H1 (cell line): ENCODE results near the gene TRABD. TPM values are rescaled to one million over a fixed set of nuclear protein-coding genes. Genes with fewer than 3 reads are reported as not detected.

Experiments used
- CTCF ChIA-PET: fragments of 300-600 bp; sonication (Branson Sonifier 250); formaldehyde crosslinking; loops from one replicate; lab custom pipeline; 2021; ENCODE audit not compliant: partially characterized antibody; lab: Charles Lee
- POLR2A ChIA-PET: fragments of 300-600 bp; sonication (Branson Sonifier 250); formaldehyde crosslinking; loops from one replicate; lab custom pipeline; 2021; ENCODE audit warnings: inconsistent platforms; ENCODE audit not compliant: partially characterized antibody; lab: Charles Lee
- DNase-seq, 2 experiments: peaks; one replicate each; pipeline versions ENCODE4 v3.0.0 to v3.0.0-alpha.2; 2010 to 2022; ENCODE audit warnings: low spot score in 2 of 2, low read depth in 1 of 2, mixed read lengths in 1 of 2
- FAIRE-seq: peaks from 2 replicates; lab custom pipeline; 2011; peaks lifted over from hg19 to GRCh38; lab: Jason Lieb, UNC
- H2AFZ ChIP-seq: 2 replicates; pipeline ENCODE4 v1.8.1; 2012; ENCODE audit warnings: low read length, inconsistent platforms
- H2AK5ac ChIP-seq: 2 replicates; pipeline ENCODE4 v1.6.1; 2013; ENCODE audit warnings: low read depth, low read length
- H2BK120ac ChIP-seq: replicated peaks from 2 replicates; pipeline ENCODE3; 2013; ENCODE audit warnings: low read depth, low read length, inconsistent platforms
- H2BK12ac ChIP-seq: 2 replicates; pipeline ENCODE4 v1.6.1; 2013; ENCODE audit warnings: low read depth, low read length
- H2BK15ac ChIP-seq: 2 replicates; pipeline ENCODE4 v1.6.1; 2013; ENCODE audit warnings: low read length
- H2BK20ac ChIP-seq: 2 replicates; pipeline ENCODE4 v1.6.1; 2013; ENCODE audit warnings: low read length
- H2BK5ac ChIP-seq: 2 replicates; pipeline ENCODE4 v1.6.1; 2013; ENCODE audit warnings: low read depth, low read length
- H3K14ac ChIP-seq: 2 replicates; pipeline ENCODE4 v1.6.1; 2013; ENCODE audit warnings: inconsistent platforms; ENCODE audit not compliant: insufficient read length
- H3K18ac ChIP-seq: 2 replicates; pipeline ENCODE4 v1.6.1; 2013; ENCODE audit warnings: low read length; ENCODE audit errors: extremely low read depth
- H3K23ac ChIP-seq: 2 replicates; pipeline ENCODE4 v1.6.1; 2013; ENCODE audit warnings: inconsistent platforms; ENCODE audit not compliant: insufficient read length
- H3K23me2 ChIP-seq: 2 replicates; pipeline ENCODE4 v1.6.1; 2013; ENCODE audit warnings: low read depth, low read length
- H3K27ac ChIP-seq: 2 replicates; pipeline ENCODE4 v1.6.1; 2011; ENCODE audit warnings: low read depth, low read length, inconsistent platforms
- H3K27me3 ChIP-seq, 4 experiments: replicated peaks in 1 of 4; 1 replicate in 1 of 4; 2 replicates in 3 of 4; pipeline versions ENCODE4 v1.6.1 to v1.8.1; 2011 to 2013; ENCODE audit warnings: low read length in 3 of 4, mild to moderate bottlenecking in 3 of 4, inconsistent platforms in 2 of 4, mixed read lengths in 2 of 4, moderate library complexity in 1 of 4; ENCODE audit not compliant: control insufficient read depth in 3 of 4, insufficient read depth in 3 of 4; ENCODE audit errors: extremely low read depth in 1 of 4
- H3K36me3 ChIP-seq, 4 experiments: 2 replicates each; pipeline versions ENCODE4 v1.6.1 to v1.8.1; 2011 to 2013; ENCODE audit warnings: mild to moderate bottlenecking in 4 of 4, low read length in 3 of 4, moderate library complexity in 2 of 4, control low read depth in 1 of 4, inconsistent platforms in 1 of 4; ENCODE audit not compliant: insufficient read depth in 4 of 4, control insufficient read depth in 2 of 4
- H3K4ac ChIP-seq: replicated peaks from 2 replicates; pipeline ENCODE3; 2013; ENCODE audit warnings: low read length, low read depth, mixed read lengths, inconsistent platforms; ENCODE audit not compliant: insufficient read length
- H3K4me1 ChIP-seq, 4 experiments: replicated peaks in 1 of 4; 1 replicate in 1 of 4; 2 replicates in 3 of 4; pipeline versions ENCODE4 v1.6.1 to v1.8.1; 2011 to 2013; ENCODE audit warnings: low read length in 3 of 4, inconsistent platforms in 2 of 4, mixed read lengths in 1 of 4; ENCODE audit not compliant: insufficient read depth in 4 of 4, control insufficient read depth in 3 of 4
- H3K4me2 ChIP-seq, 2 experiments: 2 replicates each; pipeline versions ENCODE4 v1.6.1 to v1.8.1; 2011 to 2013; ENCODE audit warnings: low read depth in 2 of 2, low read length in 2 of 2, control low read depth in 1 of 2, inconsistent platforms in 1 of 2, mild to moderate bottlenecking in 1 of 2; ENCODE audit not compliant: insufficient read depth in 1 of 2
- H3K4me3 ChIP-seq, 4 experiments: fragments of 200-600, 300-600 bp in 1 of 4; sonication (generic), shearing (Covaris generic), sonication (Bioruptor Twin) in 1 of 4; 2 replicates each; pipeline versions ENCODE4 v1.5.1 to v1.8.1; 2011 to 2016; ENCODE audit warnings: low read length in 4 of 4, low read depth in 3 of 4, control low read depth in 2 of 4, inconsistent platforms in 2 of 4, mild to moderate bottlenecking in 2 of 4, mixed read lengths in 1 of 4, moderate library complexity in 1 of 4; ENCODE audit not compliant: insufficient read depth in 2 of 4; ENCODE audit errors: extremely low read depth in 1 of 4
- H3K56ac ChIP-seq: replicated peaks from 2 replicates; pipeline ENCODE3; 2013; ENCODE audit warnings: low read depth, mild to moderate bottlenecking, mixed read lengths, low read length, inconsistent platforms; ENCODE audit not compliant: insufficient read length
- H3K79me1 ChIP-seq: 2 replicates; pipeline ENCODE4 v1.6.1; 2013; ENCODE audit warnings: low read depth, low read length, control low read depth
- H3K79me2 ChIP-seq, 2 experiments: 2 replicates each; pipeline versions ENCODE4 v1.6.1 to v1.8.1; 2012 to 2013; ENCODE audit warnings: low read length in 2 of 2, mild to moderate bottlenecking in 2 of 2, inconsistent platforms in 1 of 2; ENCODE audit not compliant: insufficient read depth in 2 of 2, control insufficient read depth in 1 of 2
- H3K9ac ChIP-seq, 4 experiments: replicated peaks in 1 of 4; 1 replicate in 1 of 4; 2 replicates in 3 of 4; pipeline versions ENCODE4 v1.6.1 to v1.8.1; 2011 to 2013; ENCODE audit warnings: low read depth in 3 of 4, low read length in 3 of 4, control low read depth in 2 of 4, mild to moderate bottlenecking in 2 of 4, moderate library complexity in 2 of 4, inconsistent platforms in 1 of 4; ENCODE audit errors: extremely low read depth in 1 of 4
- H3K9me3 ChIP-seq, 2 experiments: 2 replicates each; pipeline versions ENCODE4 v1.6.1 to v1.8.1; 2012 to 2013; ENCODE audit warnings: mild to moderate bottlenecking in 2 of 2, moderate library complexity in 2 of 2, control low read depth in 1 of 2, inconsistent platforms in 1 of 2, low read depth in 1 of 2, low read length in 1 of 2, mixed read lengths in 1 of 2; ENCODE audit not compliant: insufficient read depth in 2 of 2
- H4K20me1 ChIP-seq, 2 experiments: replicated peaks in 1 of 2; 2 replicates each; pipeline versions ENCODE3 to v1.8.1; 2011 to 2013; ENCODE audit warnings: inconsistent platforms in 2 of 2, low read length in 2 of 2, mild to moderate bottlenecking in 1 of 2; ENCODE audit not compliant: insufficient read depth in 2 of 2, control insufficient read depth in 1 of 2
- H4K5ac ChIP-seq: 2 replicates; pipeline ENCODE4 v1.6.1; 2013; ENCODE audit warnings: low read length, low read depth, mixed read lengths, inconsistent platforms; ENCODE audit not compliant: insufficient read length
- H4K8ac ChIP-seq: 2 replicates; pipeline ENCODE4 v1.8.0; 2013; ENCODE audit warnings: mild to moderate bottlenecking, moderate library complexity, low read length, inconsistent platforms; ENCODE audit not compliant: insufficient read depth; ENCODE audit errors: extremely low read depth
- H4K91ac ChIP-seq: replicated peaks from 2 replicates; pipeline ENCODE3; 2013; ENCODE audit warnings: low read length, mixed read lengths, inconsistent platforms; ENCODE audit not compliant: insufficient read length
- CBX5 ChIP-seq: fragments of 300-800, 300-1000 bp; sonication (generic); IDR thresholded peaks from 2 replicates; pipeline ENCODE4 v1.7.1; 2016; ENCODE audit warnings: antibody characterized with exemption, low read length, low read depth
- CTCF ChIP-seq, 3 experiments: IDR thresholded peaks; 1 replicate in 2 of 3; 2 replicates in 1 of 3; pipeline versions ENCODE4 v1.5.1 to v1.6.1; 2011; ENCODE audit warnings: low read length in 3 of 3, mild to moderate bottlenecking in 3 of 3, inconsistent platforms in 2 of 3, low read depth in 1 of 3, moderate library complexity in 1 of 3; ENCODE audit not compliant: insufficient read depth in 1 of 3; ENCODE audit errors: control extremely low read depth in 1 of 3
- RAD21 ChIP-seq, 2 experiments: IDR thresholded peaks in 1 of 2; conservative IDR thresholded peaks in 1 of 2; 2 replicates each; pipeline ENCODE4 v1.6.1; 2011; ENCODE audit warnings: low read depth in 2 of 2, low read length in 2 of 2, improper control_type of control experiment in 1 of 2, inconsistent platforms in 1 of 2, mild to moderate bottlenecking in 1 of 2, moderate library complexity in 1 of 2
- WGBS, 2 experiments: shearing (Covaris generic) in 1 of 2; methylation state at CpG; one replicate each; pipeline versions ENCODE4 v1.1.6 to v1.1.7; 2013 to 2015; ENCODE audit warnings: low lambda C conversion rate in 2 of 2, mixed read lengths in 2 of 2, inconsistent platforms in 1 of 2, low coverage in 1 of 2, missing lambda C conversion rate in 1 of 2; ENCODE audit not compliant: insufficient replicate concordance in 2 of 2, insufficient coverage in 1 of 2, insufficient read length in 1 of 2; ENCODE audit errors: extremely low coverage in 1 of 2, missing lambda C conversion rate in 1 of 2; 5-methylcytosine and 5-hydroxymethylcytosine counted together
- polyA plus RNA-seq, 7 experiments: library from polyadenylated mRNA; depleted of rRNA in 3 of 7; stranded (reverse) in 5 of 7; unstranded in 2 of 7; fragments of >200 nt in 5 of 7; fragments of 200-250 nt in 2 of 7; gene quantifications; 1 replicate in 5 of 7; 2 replicates in 1 of 7; 4 replicates in 1 of 7; pipeline versions ENCODE4 v1.2.1 to v1.2.3, GENCODE V29; 2011 to 2013; ENCODE audit warnings: missing spikeins in 2 of 7, mixed read lengths in 2 of 7
- total RNA-seq: library from RNA; stranded (reverse); fragmentation: NEBNext Ultra II Directional; extraction: Animal tissue kit (Norgen Biotek cat#: 25700); gene quantifications from 2 replicates; pipeline ENCODE4 v1.2.1, GENCODE V29; 2021

Gene TRABD
- total and polyA plus RNA-seq, 2 of the 8 experiments (the other 6 are each of a cell fraction or from before 2014, with no cell fraction given): 44.2 to 57.5 TPM

DNA sequence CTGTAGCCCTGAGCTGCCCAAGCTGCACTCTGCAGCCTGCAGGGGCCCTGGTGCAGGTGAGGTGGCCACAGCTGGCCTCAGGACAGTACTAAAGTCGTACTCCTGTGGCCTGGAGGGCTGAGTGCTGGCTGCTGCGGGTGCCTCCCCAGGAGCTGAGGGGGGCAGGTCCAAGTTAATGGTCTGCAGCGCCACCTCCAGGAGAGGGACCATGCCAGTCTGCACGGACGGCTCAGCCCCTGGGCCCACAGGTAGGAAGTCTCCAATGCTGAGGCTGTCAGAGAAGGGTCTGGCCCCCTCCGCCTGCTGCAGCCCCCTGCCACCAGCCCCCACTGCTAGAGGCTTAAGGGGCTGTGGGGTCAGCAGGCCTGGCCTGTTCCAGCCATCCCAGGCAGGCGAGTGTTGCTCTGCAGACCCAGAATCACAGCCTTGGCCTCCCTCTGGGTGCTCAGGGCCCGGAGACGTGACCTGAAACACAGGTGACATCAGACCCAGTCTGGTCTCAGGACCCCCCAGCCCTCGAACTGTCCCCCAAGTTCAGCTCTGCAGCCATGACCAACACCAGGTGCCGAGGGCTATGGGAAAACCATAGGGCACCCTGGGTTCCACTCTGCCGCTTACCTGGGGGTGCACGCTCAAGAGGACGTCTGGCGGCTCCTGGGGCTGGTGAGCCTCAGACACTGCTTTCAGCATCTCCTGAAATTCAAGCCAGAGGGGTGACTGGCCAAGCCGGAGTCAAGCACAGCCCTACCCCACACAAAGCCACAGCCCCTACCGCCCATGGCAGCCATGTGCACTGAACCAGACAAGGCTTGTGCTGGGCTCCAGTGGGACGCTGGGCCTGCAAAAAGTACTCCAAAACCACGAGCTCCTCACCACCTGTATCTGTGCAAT is 35.9 kb downstream of the TRABD start:
- no peak overlapping the region for H2BK120ac ChIP-seq
- H4K8ac ChIP-seq: no peak overlapping the region
- H3K14ac ChIP-seq: no peak overlapping the region
- H2BK20ac ChIP-seq: no peak overlapping the region
- H3K9ac ChIP-seq: no peak overlapping the region
- no peak overlapping the region for H2AFZ ChIP-seq
- peaks cover 2% of the 10 kb centered on the region; the same call in 1 of the 2 replicates for H3K79me1 ChIP-seq
- H4K20me1 ChIP-seq: peaks cover 7 to 31% of the 10 kb centered on the region in 2 experiments
- POLR2A ChIA-PET: interaction anchor here (0.7 to 1.0 kb wide), 3 partner anchors 10 to 224 kb away, joined by 3 to 4 read pairs (median 3); no protein-coding TSS in a partner anchor
- H3K56ac ChIP-seq: no peak overlapping the region
- H3K27ac ChIP-seq: no peak overlapping the region
- H3K4me1 ChIP-seq: peaks cover 0 to 11% (median 2%) of the 10 kb centered on the region in 4 experiments; a peak in 3 of 7 replicates
- no peak overlapping the region for H3K4me2 ChIP-seq
- H3K23ac ChIP-seq: no peak overlapping the region
- no peak overlapping the region for H3K4me3 ChIP-seq
- H3K18ac ChIP-seq: no peak overlapping the region
- 92% methylated on average over 19 of the region's 19 CpGs; no CpG with 5 or more reads in 1 of the 2 experiments for WGBS, 2 experiments
- H3K4ac ChIP-seq: no peak overlapping the region
- FAIRE-seq: no peak
- H2BK15ac ChIP-seq: no peak overlapping the region
- peaks cover 5 to 38% (median 24%) of the 10 kb centered on the region in 4 experiments for H3K36me3 ChIP-seq
- H2BK12ac ChIP-seq: no peak overlapping the region
- no peak overlapping the region for H4K5ac ChIP-seq
- no peak overlapping the region for H2BK5ac ChIP-seq
- no peaks in the 10 kb centered on the region; a peak in 1 of 4 replicates for H3K9me3 ChIP-seq
- peak in 1 of 2 experiments; percentile 45 for DNase-seq
- no peaks in the 10 kb centered on the region for H3K23me2 ChIP-seq
- H4K91ac ChIP-seq: no peak overlapping the region
- no peaks in the 10 kb centered on the region for H3K27me3 ChIP-seq
- no peaks in the 10 kb centered on the region for H3K79me2 ChIP-seq
- H2AK5ac ChIP-seq: no peak overlapping the region
- CTCF ChIA-PET: interaction anchor here (0.6 to 9.2 kb wide), 8 partner anchors 9 to 244 kb away, joined by 3 to 77 read pairs (median 4); no protein-coding TSS in a partner anchor
- peak; percentile 42 to 50 (median 42) for TF ChIP-seq CTCF (IDR thresholded peaks at IDR 0.05; ENCODE audit: control extremely low read depth in 1 of 3, insufficient read depth in 1 of 3, low read depth in 1 of 3, low read length in 3 of 3)
- no peak for TF ChIP-seq CBX5
- peak; percentile 36 to 52 for TF ChIP-seq RAD21 (IDR thresholded peaks at IDR 0.05 in 1 of 2, conservative IDR thresholded peaks at IDR 0.05 in 1 of 2; ENCODE audit: low read depth in 2 of 2, low read length in 2 of 2)
